GM19035 (cell line): Measurements from ENCODE around the gene CELA2A.
"Not testable (repeated sequence)": the region's sequence is repeated elsewhere in the genome, so short reads cannot be mapped to it uniquely, and the experiment has no call there.

Source experiments
- ATAC-seq: cut with Tn5 transposase; IDR thresholded peaks from one replicate; pipeline ENCODE4 v1.9.1; 2021; ENCODE audit not compliant: unreplicated experiment

Gene CELA2A

GRCh38 chr1:15424981-15425380 is 31.6 kb upstream of the CELA2A start:
- ATAC-seq, result no peak

- no peak for ATAC-seq
These were observed 31.0 kb upstream of the CELA2A start for GRCh38 chr1:15425521-15425920.

- ATAC-seq, result no peak
These were observed 30.6 kb upstream of the CELA2A start for GRCh38 chr1:15425958-15426357.

GRCh38 chr1:15426492-15427279 is 29.8 kb upstream of the CELA2A start:
- no peak for ATAC-seq

GRCh38 chr1:15427280-15427666 is 29.3 kb upstream of the CELA2A start:
- no peak for ATAC-seq

- ATAC-seq, result not testable (repeated sequence)
These were observed 28.3 kb upstream of the CELA2A start for GRCh38 chr1:15428252-15428651.

- ATAC-seq, result no peak
These were observed 27.6 kb upstream of the CELA2A start for GRCh38 chr1:15428815-15429435.

- no peak for ATAC-seq
These were observed 26.8 kb upstream of the CELA2A start for GRCh38 chr1:15429701-15430149.

GRCh38 chr1:15430787-15431570 is 25.6 kb upstream of the CELA2A start:
- no peak for ATAC-seq

- no peak for ATAC-seq
These were observed 25.0 kb upstream of the CELA2A start for GRCh38 chr1:15431571-15431948.

- no peak for ATAC-seq
These were observed 24.2 kb upstream of the CELA2A start for GRCh38 chr1:15432324-15432723.

GRCh38 chr1:15433471-15433870 is 23.1 kb upstream of the CELA2A start:
- no peak for ATAC-seq

GRCh38 chr1:15434739-15435138 is 21.8 kb upstream of the CELA2A start:
- not testable (repeated sequence) for ATAC-seq

GRCh38 chr1:15435239-15436077 is 21.1 kb upstream of the CELA2A start:
- ATAC-seq, result no peak

- ATAC-seq, result no peak
These were observed 19.6 kb upstream of the CELA2A start for GRCh38 chr1:15436881-15437442.

GRCh38 chr1:15439325-15439724 is 17.2 kb upstream of the CELA2A start:
- ATAC-seq, result no peak

- ATAC-seq, result no peak
These were observed 16.2 kb upstream of the CELA2A start for GRCh38 chr1:15440357-15440756.

GRCh38 chr1:15441247-15441646 is 15.3 kb upstream of the CELA2A start:
- ATAC-seq, result no peak

GRCh38 chr1:15442119-15442518 is 14.4 kb upstream of the CELA2A start:
- ATAC-seq, result no peak

GRCh38 chr1:15442759-15443158 is 13.8 kb upstream of the CELA2A start:
- ATAC-seq, result no peak

- no peak for ATAC-seq
These were observed 13.3 kb upstream of the CELA2A start for GRCh38 chr1:15443281-15443680.
